ENCODE measurements around the gene CNEP1R1.

GRCh38 chr16:50056226-50056625 is 31.2 kb downstream of the CNEP1R1 start:
- TF ChIP-seq CTCF (IDR thresholded peaks at IDR 0.05) = no peak
- no peak for TF ChIP-seq POLR2A (IDR thresholded peaks at IDR 0.05)

Measured in esophagus squamous epithelium (tissue), 4 donors.